Stomach (tissue), 4 donors: ENCODE data around the gene ARID4A.

Source experiments
- CTCF ChIP-seq, 7 experiments: fragments of 450-650 bp in 4 of 7; fragments of 200-600 bp in 3 of 7; sonication (generic) in 3 of 7; IDR thresholded peaks; one replicate each; pipeline ENCODE4 v1.5.1; 2016 to 2019; ENCODE audit warnings: antibody characterized with exemption in 7 of 7, control low read depth in 2 of 7, mild to moderate bottlenecking in 1 of 7
- EP300 ChIP-seq: sonication (generic); formaldehyde crosslinking; IDR thresholded peaks from one replicate; pipeline ENCODE4 v1.6.1; 2017; ENCODE audit warnings: antibody characterized with exemption
- POLR2A ChIP-seq, 4 donors: fragments of 450-650 bp; IDR thresholded peaks; one replicate each; pipeline ENCODE4 v1.6.1; 2016; ENCODE audit warnings: antibody characterized with exemption in 4 of 4, control low read depth in 2 of 4, mild to moderate bottlenecking in 1 of 4, moderate library complexity in 1 of 4
- POLR2AphosphoS5 ChIP-seq, 3 donors: sonication (generic); formaldehyde crosslinking; IDR thresholded peaks; one replicate each; pipeline ENCODE4 v1.6.1; 2016; ENCODE audit warnings: antibody characterized with exemption in 3 of 3

- peak in 2 of 7 experiments; percentile 6 to 8 for TF ChIP-seq CTCF (IDR thresholded peaks at IDR 0.05)
- no peak for TF ChIP-seq POLR2A (IDR thresholded peaks at IDR 0.05)
- no peak for TF ChIP-seq EP300
- no peak for TF ChIP-seq POLR2AphosphoS5 (IDR thresholded peaks at IDR 0.05)
Observed at GRCh38 chr14:58362798-58363412, 64.5 kb downstream of the ARID4A start.
